IMR-90 (cell line): Measurements from ENCODE around the gene OR52K2. TPM values are rescaled to one million over a fixed set of nuclear protein-coding genes. Genes with fewer than 3 reads are reported as not detected.

Experiments used
- polyA plus RNA-seq, 3 experiments: library from polyadenylated mRNA; depleted of rRNA; stranded (reverse); fragments of >200 nt; gene quantifications; 2 replicates each; pipeline ENCODE4 v1.2.3, GENCODE V29; 2012; ENCODE audit warnings: low replicate concordance in 1 of 3
- total RNA-seq: library from RNA; depleted of rRNA; stranded (reverse); fragments of >200 nt; gene quantifications from 2 replicates; pipeline ENCODE4 v1.2.3, GENCODE V29; 2012; rRNA removed

Gene OR52K2
- total and polyA plus RNA-seq, 2 of the 4 experiments (the other 2 are of a cell fraction): not detected

Other genes starting within 250 kb of the OR52K2 start
- not detected in 2 replicates for gene OR52B4, start 80.9 kb upstream of the OR52K2 start, total RNA-seq
- gene OR52B4, start 80.9 kb upstream of the OR52K2 start, polyA plus RNA-seq (2012; rRNA removed): not detected in 2 replicates
- 18.6 and 19.2 TPM in 2 replicates for gene TRIM21, start 55.6 kb upstream of the OR52K2 start, total RNA-seq
- 13.5 and 13.9 TPM in 2 replicates for gene TRIM21, start 55.6 kb upstream of the OR52K2 start, polyA plus RNA-seq (2012; rRNA removed)
- gene OR52K1, start 33.4 kb downstream of the OR52K2 start, total RNA-seq: not detected in 2 replicates
- gene OR52K1, start 33.4 kb downstream of the OR52K2 start, polyA plus RNA-seq (2012; rRNA removed): not detected in 2 replicates
- not detected in 2 replicates for gene OR52M1, start 95.9 kb downstream of the OR52K2 start, total RNA-seq
- not detected in 2 replicates for gene OR52M1, start 95.9 kb downstream of the OR52K2 start, polyA plus RNA-seq (2012; rRNA removed)
- gene OR52I2, start 132.4 kb downstream of the OR52K2 start, total RNA-seq: not detected in 2 replicates
- gene OR52I2, start 132.4 kb downstream of the OR52K2 start, polyA plus RNA-seq (2012; rRNA removed): not detected in 2 replicates
- not detected in 2 replicates for gene OR52I1, start 144.7 kb downstream of the OR52K2 start, total RNA-seq
- gene OR52I1, start 144.7 kb downstream of the OR52K2 start, polyA plus RNA-seq (2012; rRNA removed): not detected in 2 replicates
- 8.1 and 8.4 TPM in 2 replicates for gene TRIM68, start 158.9 kb downstream of the OR52K2 start, total RNA-seq
- 6.5 and 8.1 TPM in 2 replicates for gene TRIM68, start 158.9 kb downstream of the OR52K2 start, polyA plus RNA-seq (2012; rRNA removed)
- not detected in 2 replicates for gene OR51D1, start 188.2 kb downstream of the OR52K2 start, total RNA-seq
- not detected in 2 replicates for gene OR51D1, start 188.2 kb downstream of the OR52K2 start, polyA plus RNA-seq (2012; rRNA removed)
- not detected in 2 replicates for gene OR51E1, start 194.7 kb downstream of the OR52K2 start, total RNA-seq
- gene OR51E1, start 194.7 kb downstream of the OR52K2 start, polyA plus RNA-seq (2012; rRNA removed): 0.02 TPM in 1 of 2 replicates, not detected in the other
- 0.56 and 0.72 TPM in 2 replicates for gene OR51E2, start 248.6 kb downstream of the OR52K2 start, total RNA-seq
- 0.83 and 1.3 TPM in 2 replicates for gene OR51E2, start 248.6 kb downstream of the OR52K2 start, polyA plus RNA-seq (2012; rRNA removed)